Measurements from ENCODE around the gene HERC3. TPM values are rescaled to one million over a fixed set of nuclear protein-coding genes. Genes with fewer than 3 reads are reported as not detected.

HERC3 gene
- total and polyA plus RNA-seq, 2 of the 13 experiments (the other 11 are each of a cell fraction or from before 2014, with no cell fraction given) = 3.8 to 6.2 TPM

DNA sequence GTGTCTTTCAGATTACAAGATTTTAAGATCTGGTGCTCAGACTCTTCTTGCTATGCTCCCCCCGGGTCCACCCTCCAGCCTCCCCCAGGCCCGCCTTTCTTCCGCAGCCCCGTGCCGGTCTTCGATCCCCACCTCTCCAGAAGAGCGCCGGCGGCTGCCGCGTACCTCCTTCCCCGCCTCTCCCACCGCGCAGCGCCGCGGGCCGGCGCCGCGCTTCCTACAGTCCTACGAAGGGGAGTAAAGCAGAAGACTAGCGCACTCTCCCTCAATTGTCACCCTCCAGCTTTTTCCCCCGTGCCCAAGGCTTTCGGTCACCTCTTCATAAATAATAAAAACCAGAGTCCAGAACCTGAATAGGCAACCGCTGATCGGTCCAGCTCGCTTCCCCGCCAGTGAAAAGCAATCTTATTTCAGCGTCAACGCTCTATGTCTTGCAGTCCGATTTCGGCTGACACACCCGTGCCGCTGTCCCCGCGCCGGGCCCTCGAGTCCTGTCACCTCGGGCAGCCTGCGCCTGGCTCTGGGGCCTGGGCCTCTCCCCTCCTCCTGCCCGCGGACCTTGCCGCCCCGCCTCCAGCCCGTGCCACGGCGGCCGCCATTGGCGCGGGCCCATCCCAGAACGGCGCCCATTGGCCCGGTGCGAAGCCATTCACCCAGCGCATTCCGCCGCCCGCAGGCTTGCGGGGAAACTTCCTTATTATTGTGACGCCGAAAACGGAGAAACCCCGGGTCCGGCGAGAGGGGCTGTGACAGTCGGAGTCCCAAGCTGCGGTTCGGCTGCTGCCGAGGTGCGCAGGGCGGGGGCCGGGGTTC, at the start of gene HERC3 (continued):
- TF ChIP-seq MYNN (CRISPR knock-in tag; IDR thresholded peaks at IDR 0.05; ENCODE audit: low read depth) = no peak; the same call in 1 of the 2 replicates
- TF ChIP-seq, protein P1, sequence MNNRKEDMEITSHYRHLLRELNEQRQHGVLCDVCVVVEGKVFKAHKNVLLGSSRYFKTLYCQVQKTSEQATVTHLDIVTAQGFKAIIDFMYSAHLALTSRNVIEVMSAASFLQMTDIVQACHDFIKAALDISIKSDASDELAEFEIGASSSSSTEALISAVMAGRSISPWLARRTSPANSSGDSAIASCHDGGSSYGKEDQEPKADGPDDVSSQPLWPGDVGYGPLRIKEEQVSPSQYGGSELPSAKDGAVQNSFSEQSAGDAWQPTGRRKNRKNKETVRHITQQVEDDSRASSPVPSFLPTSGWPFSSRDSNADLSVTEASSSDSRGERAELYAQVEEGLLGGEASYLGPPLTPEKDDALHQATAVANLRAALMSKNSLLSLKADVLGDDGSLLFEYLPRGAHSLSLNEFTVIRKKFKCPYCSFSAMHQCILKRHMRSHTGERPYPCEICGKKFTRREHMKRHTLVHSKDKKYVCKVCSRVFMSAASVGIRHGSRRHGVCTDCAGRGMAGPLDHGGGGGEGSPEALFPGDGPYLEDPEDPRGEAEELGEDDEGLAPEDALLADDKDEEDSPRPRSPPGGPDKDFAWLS (CRISPR knock-in tag; IDR thresholded peaks at IDR 0.05; ENCODE audit: borderline replicate concordance) = no peak
- no peak for TF ChIP-seq SATB2 (CRISPR knock-in tag; IDR thresholded peaks at IDR 0.05)
- TF ChIP-seq, protein P2, sequence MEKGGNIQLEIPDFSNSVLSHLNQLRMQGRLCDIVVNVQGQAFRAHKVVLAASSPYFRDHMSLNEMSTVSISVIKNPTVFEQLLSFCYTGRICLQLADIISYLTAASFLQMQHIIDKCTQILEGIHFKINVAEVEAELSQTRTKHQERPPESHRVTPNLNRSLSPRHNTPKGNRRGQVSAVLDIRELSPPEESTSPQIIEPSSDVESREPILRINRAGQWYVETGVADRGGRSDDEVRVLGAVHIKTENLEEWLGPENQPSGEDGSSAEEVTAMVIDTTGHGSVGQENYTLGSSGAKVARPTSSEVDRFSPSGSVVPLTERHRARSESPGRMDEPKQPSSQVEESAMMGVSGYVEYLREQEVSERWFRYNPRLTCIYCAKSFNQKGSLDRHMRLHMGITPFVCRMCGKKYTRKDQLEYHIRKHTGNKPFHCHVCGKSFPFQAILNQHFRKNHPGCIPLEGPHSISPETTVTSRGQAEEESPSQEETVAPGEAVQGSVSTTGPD (CRISPR knock-in tag; IDR thresholded peaks at IDR 0.05) = no peak
- TF ChIP-seq KDM1A (CRISPR knock-in tag; IDR thresholded peaks at IDR 0.05) = no peak
- no peak for TF ChIP-seq ZNF256 (CRISPR knock-in tag; conservative IDR thresholded peaks at IDR 0.05)
- TF ChIP-seq HNF4G (IDR thresholded peaks at IDR 0.05; ENCODE audit: borderline replicate concordance, low read depth, low read length) = no peak
- no peak for TF ChIP-seq HNF4G (CRISPR knock-in tag; IDR thresholded peaks at IDR 0.05; ENCODE audit: borderline replicate concordance, low read depth)
- TF ChIP-seq EEA1 (CRISPR knock-in tag; IDR thresholded peaks at IDR 0.05; ENCODE audit: borderline replicate concordance) = no peak
- TF ChIP-seq ZNF782 (CRISPR knock-in tag; IDR thresholded peaks at IDR 0.05; ENCODE audit: borderline replicate concordance) = peak; percentile 60; the same call in 1 of the 2 replicates
- peak; percentile 59; the same call in 1 of the 2 replicates for TF ChIP-seq REL (CRISPR knock-in tag; conservative IDR thresholded peaks at IDR 0.05)
- TF ChIP-seq ZNF891 (CRISPR knock-in tag; IDR thresholded peaks at IDR 0.05) = peak; percentile 52; the same call in 1 of the 2 replicates
- no peak for TF ChIP-seq NKX3-1 (CRISPR knock-in tag; IDR thresholded peaks at IDR 0.05)
- TF ChIP-seq ZNF253 (CRISPR knock-in tag; IDR thresholded peaks at IDR 0.05; ENCODE audit: borderline replicate concordance) = no peak
- TF ChIP-seq ZNF850 (CRISPR knock-in tag; conservative IDR thresholded peaks at IDR 0.05) = no peak
- no peak for TF ChIP-seq ZNF652 (CRISPR knock-in tag; IDR thresholded peaks at IDR 0.05; ENCODE audit: borderline replicate concordance, low read depth)
- TF ChIP-seq KMT2A (CRISPR knock-in tag; IDR thresholded peaks at IDR 0.05) = peak; percentile 46; the same call in 1 of the 2 replicates
- no peak for TF ChIP-seq ZNF670 (CRISPR knock-in tag; IDR thresholded peaks at IDR 0.05; ENCODE audit: borderline replicate concordance)
- TF ChIP-seq BHLHE40 (IDR thresholded peaks at IDR 0.05; ENCODE audit: low read length) = peak; percentile 52
- no peak; the same call in 1 of the 2 replicates for TF ChIP-seq FOXP4 (CRISPR knock-in tag; IDR thresholded peaks at IDR 0.05)
- peak; percentile 57 for TF ChIP-seq ZBTB7A (CRISPR knock-in tag; IDR thresholded peaks at IDR 0.05)
- TF ChIP-seq SETDB1 (CRISPR knock-in tag; IDR thresholded peaks at IDR 0.05; ENCODE audit: borderline replicate concordance) = no peak
- TF ChIP-seq HIVEP1 (CRISPR knock-in tag; IDR thresholded peaks at IDR 0.05) = no peak
- TF ChIP-seq SMARCE1 (IDR thresholded peaks at IDR 0.05; ENCODE audit: borderline replicate concordance) = no peak
- no peak for TF ChIP-seq SNAPC2 (CRISPR knock-in tag; IDR thresholded peaks at IDR 0.05)
